WTC11 (cell line): ENCODE measurements around the gene NFS1. TPM values are rescaled to one million over a fixed set of nuclear protein-coding genes. Genes with fewer than 3 reads are reported as not detected.

Experiments used
- ATAC-seq: fragments of 200-7000 bp; cut with Tn5 transposase; 2 replicates; pipeline ENCODE4 v1.10.0; 2021; ENCODE audit warnings: mild to moderate bottlenecking, moderate library complexity
- CTCF ChIA-PET: fragments of 300-600 bp; sonication (Branson Sonifier 250); formaldehyde crosslinking; loops from one replicate; lab custom pipeline; 2021; ENCODE audit warnings: antibody characterized with exemption; lab: Charles Lee
- POLR2A ChIA-PET: fragments of 350-600 bp; sonication (Branson Sonifier 250); formaldehyde crosslinking; loops from one replicate; lab custom pipeline; 2021; ENCODE audit warnings: antibody characterized with exemption; lab: Charles Lee
- DNase-seq: peaks from one replicate; pipeline ENCODE4 v3.0.0; 2021; ENCODE audit warnings: low spot score
- H3K27ac Mint-ChIP-seq: 2 replicates; pipeline ENCODE4 v1.8.0; 2021; ENCODE audit warnings: mixed read lengths
- H3K27me3 Mint-ChIP-seq: 2 replicates; pipeline ENCODE4 v1.8.0; 2021; ENCODE audit warnings: low read depth, mild to moderate bottlenecking, moderate library complexity, mixed read lengths
- H3K36me3 Mint-ChIP-seq: 2 replicates; pipeline ENCODE4 v1.8.0; 2021; ENCODE audit warnings: mixed read lengths
- H3K4me1 Mint-ChIP-seq: 2 replicates; pipeline ENCODE4 v1.8.0; 2022; ENCODE audit warnings: mixed read lengths
- H3K4me3 Mint-ChIP-seq: 2 replicates; pipeline ENCODE4 v1.8.0; 2021; ENCODE audit warnings: mild to moderate bottlenecking, moderate library complexity, mixed read lengths
- H3K9me3 Mint-ChIP-seq: 2 replicates; pipeline ENCODE4 v1.8.0; 2021; ENCODE audit warnings: mixed read lengths
- ATF6 ChIP-seq: sonication (generic); formaldehyde crosslinking; IDR thresholded peaks from 2 replicates; pipeline ENCODE4 v1.8.1; 2023; ENCODE audit warnings: mild to moderate bottlenecking, missing genetic modification reagents
- E2F5 ChIP-seq: sonication (generic); formaldehyde crosslinking; IDR thresholded peaks from 2 replicates; pipeline ENCODE4 v1.8.1; 2022; ENCODE audit warnings: mild to moderate bottlenecking, moderate library complexity, missing genetic modification reagents
- FOXP1 ChIP-seq: sonication (generic); formaldehyde crosslinking; IDR thresholded peaks from 2 replicates; pipeline ENCODE4 v1.8.0; 2022; ENCODE audit warnings: missing genetic modification reagents, mild to moderate bottlenecking, moderate library complexity, borderline replicate concordance
- HMGA2 ChIP-seq: fragments of 250-450 bp; sonication (Bioruptor Pico); IDR thresholded peaks from 2 replicates; pipeline ENCODE4 v1.4.0; 2021; ENCODE audit warnings: mild to moderate bottlenecking, moderate library complexity
- JAZF1 ChIP-seq: fragments of 250-450 bp; sonication (Bioruptor Pico); IDR thresholded peaks from 2 replicates; pipeline ENCODE4 v1.9.0; 2021; ENCODE audit warnings: moderate library complexity, mild to moderate bottlenecking, inconsistent platforms
- KAT7 ChIP-seq: sonication (generic); formaldehyde crosslinking; IDR thresholded peaks from 2 replicates; pipeline ENCODE4 v1.8.1; 2023; ENCODE audit warnings: missing genetic modification reagents, mild to moderate bottlenecking, borderline replicate concordance
- NR1H2 ChIP-seq: sonication (generic); formaldehyde crosslinking; IDR thresholded peaks from 2 replicates; pipeline ENCODE4 v1.9.0; 2021; ENCODE audit warnings: mild to moderate bottlenecking, moderate library complexity, missing genetic modification reagents
- NR3C1 ChIP-seq: sonication (generic); formaldehyde crosslinking; conservative IDR thresholded peaks from 2 replicates; pipeline ENCODE4 v1.8.1; 2023; ENCODE audit warnings: low read depth, mild to moderate bottlenecking, missing genetic modification reagents
- SMAD4 ChIP-seq: sonication (generic); formaldehyde crosslinking; IDR thresholded peaks from 2 replicates; pipeline ENCODE4 v1.8.0; 2022; ENCODE audit warnings: mild to moderate bottlenecking, missing genetic modification reagents
- TEAD1 ChIP-seq: sonication (generic); formaldehyde crosslinking; IDR thresholded peaks from 2 replicates; pipeline ENCODE4 v1.8.0; 2022; ENCODE audit warnings: mild to moderate bottlenecking, missing genetic modification reagents
- ZBTB21 ChIP-seq: sonication (generic); formaldehyde crosslinking; IDR thresholded peaks from 2 replicates; pipeline ENCODE4 v1.8.1; 2023; ENCODE audit warnings: mild to moderate bottlenecking, missing genetic modification reagents, borderline replicate concordance
- ZNF396 ChIP-seq: fragments of 250-450 bp; sonication (Bioruptor Pico); IDR thresholded peaks from 2 replicates; pipeline ENCODE4 v1.8.0; 2021; ENCODE audit warnings: mild to moderate bottlenecking, moderate library complexity, borderline replicate concordance
- total RNA-seq: library from RNA; stranded (reverse); gene quantifications from 3 replicates; pipeline ENCODE4 v1.2.3, GENCODE V29; 2021
- TF ChIP-seq, protein P1 (sequence below): fragments of 250-450 bp; sonication (Bioruptor Pico); IDR thresholded peaks from 2 replicates; pipeline ENCODE4 v1.9.0; 2021; ENCODE audit warnings: mild to moderate bottlenecking
- TF ChIP-seq, protein P2 (sequence below): sonication (generic); formaldehyde crosslinking; IDR thresholded peaks from 2 replicates; pipeline ENCODE4 v1.8.1; 2022; ENCODE audit warnings: low read depth, mild to moderate bottlenecking, moderate library complexity, missing genetic modification reagents, borderline replicate concordance
- TF ChIP-seq, protein P3 (sequence below): sonication (generic); formaldehyde crosslinking; conservative IDR thresholded peaks from 2 replicates; pipeline ENCODE4 v1.8.1; 2022; ENCODE audit warnings: mild to moderate bottlenecking, missing genetic modification reagents
- TF ChIP-seq, protein P4 (sequence below): sonication (generic); formaldehyde crosslinking; IDR thresholded peaks from 2 replicates; pipeline ENCODE4 v1.8.1; 2023; ENCODE audit warnings: mild to moderate bottlenecking, moderate library complexity, missing genetic modification reagents

NFS1 gene
- total RNA-seq, 1 experiment from 2014 or later = 36.1 TPM

- TF ChIP-seq, protein P1, sequence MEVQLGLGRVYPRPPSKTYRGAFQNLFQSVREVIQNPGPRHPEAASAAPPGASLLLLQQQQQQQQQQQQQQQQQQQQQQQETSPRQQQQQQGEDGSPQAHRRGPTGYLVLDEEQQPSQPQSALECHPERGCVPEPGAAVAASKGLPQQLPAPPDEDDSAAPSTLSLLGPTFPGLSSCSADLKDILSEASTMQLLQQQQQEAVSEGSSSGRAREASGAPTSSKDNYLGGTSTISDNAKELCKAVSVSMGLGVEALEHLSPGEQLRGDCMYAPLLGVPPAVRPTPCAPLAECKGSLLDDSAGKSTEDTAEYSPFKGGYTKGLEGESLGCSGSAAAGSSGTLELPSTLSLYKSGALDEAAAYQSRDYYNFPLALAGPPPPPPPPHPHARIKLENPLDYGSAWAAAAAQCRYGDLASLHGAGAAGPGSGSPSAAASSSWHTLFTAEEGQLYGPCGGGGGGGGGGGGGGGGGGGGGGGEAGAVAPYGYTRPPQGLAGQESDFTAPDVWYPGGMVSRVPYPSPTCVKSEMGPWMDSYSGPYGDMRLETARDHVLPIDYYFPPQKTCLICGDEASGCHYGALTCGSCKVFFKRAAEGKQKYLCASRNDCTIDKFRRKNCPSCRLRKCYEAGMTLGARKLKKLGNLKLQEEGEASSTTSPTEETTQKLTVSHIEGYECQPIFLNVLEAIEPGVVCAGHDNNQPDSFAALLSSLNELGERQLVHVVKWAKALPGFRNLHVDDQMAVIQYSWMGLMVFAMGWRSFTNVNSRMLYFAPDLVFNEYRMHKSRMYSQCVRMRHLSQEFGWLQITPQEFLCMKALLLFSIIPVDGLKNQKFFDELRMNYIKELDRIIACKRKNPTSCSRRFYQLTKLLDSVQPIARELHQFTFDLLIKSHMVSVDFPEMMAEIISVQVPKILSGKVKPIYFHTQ (CRISPR knock-in tag) = no peak
- TF ChIP-seq, protein P2, sequence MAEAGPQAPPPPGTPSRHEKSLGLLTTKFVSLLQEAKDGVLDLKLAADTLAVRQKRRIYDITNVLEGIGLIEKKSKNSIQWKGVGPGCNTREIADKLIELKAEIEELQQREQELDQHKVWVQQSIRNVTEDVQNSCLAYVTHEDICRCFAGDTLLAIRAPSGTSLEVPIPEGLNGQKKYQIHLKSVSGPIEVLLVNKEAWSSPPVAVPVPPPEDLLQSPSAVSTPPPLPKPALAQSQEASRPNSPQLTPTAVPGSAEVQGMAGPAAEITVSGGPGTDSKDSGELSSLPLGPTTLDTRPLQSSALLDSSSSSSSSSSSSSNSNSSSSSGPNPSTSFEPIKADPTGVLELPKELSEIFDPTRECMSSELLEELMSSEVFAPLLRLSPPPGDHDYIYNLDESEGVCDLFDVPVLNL = no peak
- TF ChIP-seq E2F5 (peak; percentile 70; the same call in 1 of the 2 replicates), ATF6 (no peak), HMGA2 (CRISPR knock-in tag) (peak; percentile 34; the same call in 1 of the 2 replicates), KAT7 (no peak), ZBTB21 (CRISPR knock-in tag) (no peak), TEAD1 (CRISPR knock-in tag) (0 out of 2 replicates have a peak, but pooled peaks have one; percentile 16), SMAD4 (CRISPR knock-in tag) (peak; percentile 73; the same call in 1 of the 2 replicates), ZNF396 (CRISPR knock-in tag) (no peak)
- TF ChIP-seq, protein P3, sequence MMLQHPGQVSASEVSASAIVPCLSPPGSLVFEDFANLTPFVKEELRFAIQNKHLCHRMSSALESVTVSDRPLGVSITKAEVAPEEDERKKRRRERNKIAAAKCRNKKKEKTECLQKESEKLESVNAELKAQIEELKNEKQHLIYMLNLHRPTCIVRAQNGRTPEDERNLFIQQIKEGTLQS (CRISPR knock-in tag) = no peak
- TF ChIP-seq, all 79 proteins: peak for 22
Measured at GRCh38 chr20:35741892-35742740, 43.0 kb upstream of the NFS1 start, which contains the start of gene RBM39 (continued).

GRCh38 chr20:35739294-35740163, 40.4 kb upstream of the NFS1 start:
- ChIA-PET POLR2A (interaction anchor here (0.6 to 1.1 kb wide), 2 partner anchors 145 to 1827 kb away, joined by 3 to 6 read pairs; no protein-coding TSS in a partner anchor), CTCF (interaction anchor here (1.2 kb wide), 1 partner anchor 208 kb away, joined by 3 read pairs; no protein-coding TSS in a partner anchor)
- Mint-ChIP-seq H3K4me1 (peaks cover 32% of the 10 kb centered on the region), H3K36me3 (peaks cover 67% of the 10 kb centered on the region), H3K9me3 (peaks cover 4% of the 10 kb centered on the region; the same call in 1 of the 2 replicates), H3K4me3 (peak overlapping the region; percentile 98), H3K27ac (peak overlapping the region; percentile 29), H3K27me3 (no peaks in the 10 kb centered on the region)
- no peak for TF ChIP-seq NR3C1 (CRISPR knock-in tag)
- TF ChIP-seq FOXP1 = no peak
- TF ChIP-seq, protein P4, sequence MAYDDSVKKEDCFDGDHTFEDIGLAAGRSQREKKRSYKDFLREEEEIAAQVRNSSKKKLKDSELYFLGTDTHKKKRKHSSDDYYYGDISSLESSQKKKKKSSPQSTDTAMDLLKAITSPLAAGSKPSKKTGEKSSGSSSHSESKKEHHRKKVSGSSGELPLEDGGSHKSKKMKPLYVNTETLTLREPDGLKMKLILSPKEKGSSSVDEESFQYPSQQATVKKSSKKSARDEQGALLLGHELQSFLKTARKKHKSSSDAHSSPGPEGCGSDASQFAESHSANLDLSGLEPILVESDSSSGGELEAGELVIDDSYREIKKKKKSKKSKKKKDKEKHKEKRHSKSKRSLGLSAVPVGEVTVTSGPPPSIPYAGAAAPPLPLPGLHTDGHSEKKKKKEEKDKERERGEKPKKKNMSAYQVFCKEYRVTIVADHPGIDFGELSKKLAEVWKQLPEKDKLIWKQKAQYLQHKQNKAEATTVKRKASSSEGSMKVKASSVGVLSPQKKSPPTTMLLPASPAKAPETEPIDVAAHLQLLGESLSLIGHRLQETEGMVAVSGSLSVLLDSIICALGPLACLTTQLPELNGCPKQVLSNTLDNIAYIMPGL = no peak
- TF ChIP-seq NR1H2 = no peak
- no peak for TF ChIP-seq JAZF1
- no peak for DNase-seq
- no peak for ATAC-seq
